ENCODE results near the gene POLR2I. TPM values are rescaled to one million over a fixed set of nuclear protein-coding genes. Genes with fewer than 3 reads are reported as not detected.

The POLR2I gene
- polyA plus RNA-seq, 1 of the 3 experiments (the other 2 are of a cell fraction), result 140 TPM

GRCh38 chr19:36152019-36152351 lies 37.3 kb upstream of the POLR2I start:
- TF ChIP-seq MAX (IDR thresholded peaks at IDR 0.05; ENCODE audit: low read depth) (no peak), ELF1 (IDR thresholded peaks at IDR 0.05) (no peak), FOXJ3 (CRISPR knock-in tag; IDR thresholded peaks at IDR 0.05) (no peak), TEAD4 (IDR thresholded peaks at IDR 0.05; ENCODE audit: borderline replicate concordance, insufficient read depth) (no peak), TCF12 (IDR thresholded peaks at IDR 0.05) (no peak), NRF1 (IDR thresholded peaks at IDR 0.05; ENCODE audit: low read depth, low read length) (no peak), CHD2 (IDR thresholded peaks at IDR 0.05; ENCODE audit: low read length, partially characterized antibody) (no peak)
- peaks cover 10% of the 10 kb centered on the region for H3F3A ChIP-seq (replicated peaks; ENCODE audit: insufficient read depth)
- ChIA-PET POLR2A (no interaction called here), CTCF (interaction anchor here (1.1 kb wide), 1 partner anchor 18 kb away, joined by 5 read pairs; no protein-coding TSS in a partner anchor)
- no peaks in the 10 kb centered on the region for H3K9me2 ChIP-seq
- no peak overlapping the region for H2AFZ ChIP-seq (ENCODE audit: low read depth)
- H3K27ac ChIP-seq (ENCODE audit: low read depth in 2 of 2, low read length in 1 of 2), result no peak overlapping the region
- H3K4me2 ChIP-seq, result no peak overlapping the region
- peaks cover 17 to 31% of the 10 kb centered on the region in 2 experiments for H3K36me3 ChIP-seq (replicated peaks in 1 of 2; ENCODE audit: control insufficient read depth in 1 of 2, insufficient read depth in 2 of 2, low read length in 1 of 2)
- DNase-seq, result no peak
- H3K4me3 ChIP-seq (ENCODE audit: low read depth in 2 of 2, low read length in 1 of 2), result no peak overlapping the region
- 0 out of 2 replicates have a peak, but pooled peaks cover 2% of the 10 kb centered on the region for H4K20me1 ChIP-seq (ENCODE audit: insufficient read depth)
- peaks cover 6% of the 10 kb centered on the region; the same call in 1 of the 2 replicates for H3K79me2 ChIP-seq (ENCODE audit: insufficient read depth)
- WGBS (ENCODE audit: low lambda C conversion rate), result 95% methylated on average over 16 of the region's 16 CpGs
- H3K4me1 ChIP-seq (ENCODE audit: control insufficient read depth in 1 of 2, insufficient read depth in 2 of 2, low read depth in 1 of 2, low read length in 1 of 2), result no peaks in the 10 kb centered on the region
- no peaks in the 10 kb centered on the region for H3K27me3 ChIP-seq (ENCODE audit: insufficient read depth)
- no peaks in the 10 kb centered on the region for H3K9me3 ChIP-seq
- H3K9ac ChIP-seq, result no peak overlapping the region

- WGBS (ENCODE audit: low lambda C conversion rate), result 96% methylated on average over 43 of the region's 47 CpGs
- Histone ChIP-seq H3K36me3 (replicated peaks in 1 of 2; ENCODE audit: control insufficient read depth in 1 of 2, insufficient read depth in 2 of 2, low read length in 1 of 2) (peaks cover 23 to 37% of the 10 kb centered on the region in 2 experiments), H3K9ac (no peak overlapping the region), H2AFZ (ENCODE audit: low read depth) (no peak overlapping the region), H3K9me3 (no peaks in the 10 kb centered on the region), H4K20me1 (ENCODE audit: insufficient read depth) (peaks cover 7% of the 10 kb centered on the region; the same call in 1 of the 2 replicates), H3F3A (replicated peaks; ENCODE audit: insufficient read depth) (peaks cover 15% of the 10 kb centered on the region), H3K4me3 (ENCODE audit: low read depth in 2 of 2, low read length in 1 of 2) (no peak overlapping the region), H3K9me2 (no peaks in the 10 kb centered on the region), H3K4me1 (ENCODE audit: control insufficient read depth in 1 of 2, insufficient read depth in 2 of 2, low read depth in 1 of 2, low read length in 1 of 2) (no peaks in the 10 kb centered on the region), H3K4me2 (no peak overlapping the region), H3K79me2 (ENCODE audit: insufficient read depth) (peaks cover 6% of the 10 kb centered on the region; the same call in 1 of the 2 replicates), H3K27ac (ENCODE audit: low read depth in 2 of 2, low read length in 1 of 2) (no peak overlapping the region), H3K27me3 (ENCODE audit: insufficient read depth) (no peaks in the 10 kb centered on the region)
- no peak for DNase-seq
- CTCF ChIA-PET, result interaction anchor here (1.1 to 2.4 kb wide), 2 partner anchors 19 to 24 kb away, joined by 5 to 9 read pairs; no protein-coding TSS in a partner anchor
- POLR2A ChIA-PET, result no interaction called here
- TF ChIP-seq ELF1 (IDR thresholded peaks at IDR 0.05), result no peak
- TF ChIP-seq SIN3A (IDR thresholded peaks at IDR 0.05; ENCODE audit: borderline replicate concordance, low read depth, low read length), result no peak
- no peak for TF ChIP-seq POLR2AphosphoS5 (IDR thresholded peaks at IDR 0.05; ENCODE audit: low read depth, low read length)
- TF ChIP-seq GATA2 (CRISPR knock-in tag; IDR thresholded peaks at IDR 0.05), result no peak
- no peak for TF ChIP-seq USF2 (IDR thresholded peaks at IDR 0.05; ENCODE audit: borderline replicate concordance, low read depth, low read length)
- no peak for TF ChIP-seq SMC3 (IDR thresholded peaks at IDR 0.05; ENCODE audit: low read depth, low read length)
- TF ChIP-seq TAF1 (IDR thresholded peaks at IDR 0.05; ENCODE audit: borderline replicate concordance, low read depth, low read length), result no peak
- no peak for TF ChIP-seq FOXJ3 (CRISPR knock-in tag; IDR thresholded peaks at IDR 0.05)
- no peak for TF ChIP-seq NFIC (IDR thresholded peaks at IDR 0.05; ENCODE audit: borderline replicate concordance)
- no peak for TF ChIP-seq MXI1 (IDR thresholded peaks at IDR 0.05; ENCODE audit: low read depth, low read length)
- no peak for TF ChIP-seq IRF3 (IDR thresholded peaks at IDR 0.05; ENCODE audit: low read depth, low read length)
- no peak for TF ChIP-seq USF1 (IDR thresholded peaks at IDR 0.05; ENCODE audit: borderline replicate concordance, low read depth)
- TF ChIP-seq TEAD4 (IDR thresholded peaks at IDR 0.05; ENCODE audit: borderline replicate concordance, insufficient read depth), result no peak
- no peak for TF ChIP-seq MEF2A (IDR thresholded peaks at IDR 0.05; ENCODE audit: borderline replicate concordance, low read depth)
Measured at GRCh38 chr19:36151144-36152018, 36.7 kb upstream of the POLR2I start.

Data from SK-N-SH (cell line).